Mammary epithelial cell (primary cell): Measurements from ENCODE around the gene CORO2B.

Experiments used
- EZH2 ChIP-seq: IDR thresholded peaks from 2 replicates; pipeline ENCODE4 v1.6.1; 2012; ENCODE audit warnings: low read length, inconsistent platforms, borderline replicate concordance
- TF ChIP-seq, protein P1 (sequence below), 2 donors: IDR thresholded peaks in 1 of 2; conservative IDR thresholded peaks in 1 of 2; 2 replicates each; pipeline ENCODE4 v1.5.1; 2011 to 2012; ENCODE audit warnings: inconsistent platforms in 2 of 2, low read length in 2 of 2, mild to moderate bottlenecking in 2 of 2, control low read depth in 1 of 2, low read depth in 1 of 2; ENCODE audit not compliant: insufficient read depth in 1 of 2; ENCODE audit errors: extremely low read depth in 1 of 2

DNA sequence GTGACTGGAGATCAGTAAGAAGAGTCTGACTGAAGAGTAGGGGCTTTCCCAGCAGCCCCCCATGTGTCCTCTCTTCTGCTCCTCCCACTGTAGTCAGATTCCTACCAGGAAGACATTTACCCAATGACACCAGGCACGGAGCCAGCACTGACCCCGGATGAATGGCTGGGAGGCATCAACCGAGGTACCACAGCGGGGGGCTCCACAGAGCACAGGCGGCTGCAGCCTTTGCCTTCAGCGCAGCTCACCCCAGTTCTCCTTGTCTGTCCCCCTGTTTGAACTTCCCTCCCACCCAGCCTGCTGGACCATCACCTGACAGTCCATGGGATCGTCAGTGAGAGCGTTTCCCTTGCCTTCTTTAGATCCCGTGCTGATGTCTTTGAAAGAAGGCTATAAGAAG, 140.3 kb downstream of the CORO2B start:
- TF ChIP-seq, protein P1, sequence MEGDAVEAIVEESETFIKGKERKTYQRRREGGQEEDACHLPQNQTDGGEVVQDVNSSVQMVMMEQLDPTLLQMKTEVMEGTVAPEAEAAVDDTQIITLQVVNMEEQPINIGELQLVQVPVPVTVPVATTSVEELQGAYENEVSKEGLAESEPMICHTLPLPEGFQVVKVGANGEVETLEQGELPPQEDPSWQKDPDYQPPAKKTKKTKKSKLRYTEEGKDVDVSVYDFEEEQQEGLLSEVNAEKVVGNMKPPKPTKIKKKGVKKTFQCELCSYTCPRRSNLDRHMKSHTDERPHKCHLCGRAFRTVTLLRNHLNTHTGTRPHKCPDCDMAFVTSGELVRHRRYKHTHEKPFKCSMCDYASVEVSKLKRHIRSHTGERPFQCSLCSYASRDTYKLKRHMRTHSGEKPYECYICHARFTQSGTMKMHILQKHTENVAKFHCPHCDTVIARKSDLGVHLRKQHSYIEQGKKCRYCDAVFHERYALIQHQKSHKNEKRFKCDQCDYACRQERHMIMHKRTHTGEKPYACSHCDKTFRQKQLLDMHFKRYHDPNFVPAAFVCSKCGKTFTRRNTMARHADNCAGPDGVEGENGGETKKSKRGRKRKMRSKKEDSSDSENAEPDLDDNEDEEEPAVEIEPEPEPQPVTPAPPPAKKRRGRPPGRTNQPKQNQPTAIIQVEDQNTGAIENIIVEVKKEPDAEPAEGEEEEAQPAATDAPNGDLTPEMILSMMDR (conservative IDR thresholded peaks at IDR 0.05 in 1 of 2, IDR thresholded peaks at IDR 0.05 in 1 of 2; ENCODE audit: extremely low read depth in 1 of 2, insufficient read depth in 1 of 2, low read depth in 1 of 2, low read length in 2 of 2) = no peak
- no peak for TF ChIP-seq EZH2
